HepG2 (cell line): Measurements from ENCODE around the gene SYT7. TPM values are rescaled to one million over a fixed set of nuclear protein-coding genes. Genes with fewer than 3 reads are reported as not detected.
A peak's percentile ranks its signal among the peaks of the same experiment; 100 is the strongest.

ENCODE experiments used
- ATAC-seq: fragments of 200-7000 bp; cut with Tn5 transposase; 3 replicates; pipeline ENCODE4 v1.9.1; 2020; ENCODE audit warnings: mild to moderate bottlenecking, moderate library complexity
- BruUV-seq: library from RNA; stranded (reverse); fragments of 400-500 nt; replicated peaks from 2 replicates; lab custom pipeline; 2021; lab: Mats Ljungman, UMichigan
- CTCF ChIA-PET: fragments of 300-600 bp; formaldehyde crosslinking; extraction: SDS; loops from one replicate; lab custom pipeline; 2021; ENCODE audit warnings: low total read pairs, inconsistent platforms, low intra/inter-chr PET ratio; lab: Yijun Ruan, JAX
- POLR2A ChIA-PET: fragments of 350-600 bp; sonication (Branson Sonifier 250); formaldehyde crosslinking; loops from one replicate; lab custom pipeline; 2020; ENCODE audit warnings: antibody characterized with exemption, inconsistent platforms; lab: Yijun Ruan, JAX
- DNase-seq: peaks from one replicate; pipeline ENCODE4 v3.0.0-alpha.2; 2015; ENCODE audit warnings: low spot score
- FAIRE-seq: peaks from 3 replicates; lab custom pipeline; 2011; peaks lifted over from hg19 to GRCh38; lab: Jason Lieb, UNC
- H2AFZ ChIP-seq: one replicate; pipeline ENCODE4 v1.6.1; 2011; ENCODE audit warnings: low read length, inconsistent platforms
- H3K27ac ChIP-seq: fragments of 300-600 bp; 3 replicates; pipeline ENCODE4 v1.8.0; 2011; ENCODE audit warnings: mixed run types, mild to moderate bottlenecking, mixed read lengths, low read length, inconsistent platforms; ENCODE audit not compliant: insufficient read depth; ENCODE audit errors: extremely low read length
- H3K27me3 ChIP-seq, 2 experiments: fragments of 200-600 bp in 1 of 2; 2 replicates in 1 of 2; 3 replicates in 1 of 2; pipeline versions ENCODE4 v1.6.0 to v1.8.0; 2011; ENCODE audit warnings: low read length in 2 of 2, mild to moderate bottlenecking in 2 of 2, moderate library complexity in 2 of 2, inconsistent platforms in 1 of 2; ENCODE audit not compliant: insufficient read depth in 2 of 2, control insufficient read depth in 1 of 2
- H3K36me3 ChIP-seq, 2 experiments: fragments of 200-600 bp in 1 of 2; replicated peaks in 1 of 2; 2 replicates in 1 of 2; 3 replicates in 1 of 2; pipeline versions ENCODE4 v1.5.1 to v1.8.0; 2011; ENCODE audit warnings: low read length in 2 of 2, inconsistent platforms in 1 of 2; ENCODE audit not compliant: insufficient read depth in 2 of 2, control insufficient read depth in 1 of 2
- H3K4me1 ChIP-seq: 2 replicates; pipeline ENCODE4 v1.5.1; 2012; ENCODE audit warnings: low read length, inconsistent platforms; ENCODE audit not compliant: insufficient read depth
- H3K4me2 ChIP-seq: 2 replicates; pipeline ENCODE4 v1.6.0; 2011; ENCODE audit warnings: low read depth, low read length, inconsistent platforms
- H3K4me3 ChIP-seq, 3 experiments: fragments of 200-600 bp in 1 of 3; sonication (generic), shearing (Covaris generic) in 1 of 3; replicated peaks in 1 of 3; 2 replicates each; pipeline ENCODE4 v1.5.1; 2011 to 2016; ENCODE audit warnings: low read length in 3 of 3, inconsistent platforms in 2 of 3, low read depth in 2 of 3, mild to moderate bottlenecking in 2 of 3, control low read depth in 1 of 3, mixed read lengths in 1 of 3; ENCODE audit not compliant: insufficient read depth in 1 of 3
- H3K79me2 ChIP-seq: one replicate; pipeline ENCODE4 v1.6.1; 2011; ENCODE audit warnings: low read length, inconsistent platforms; ENCODE audit not compliant: insufficient read depth
- H3K9ac ChIP-seq: 2 replicates; pipeline ENCODE4 v1.6.0; 2011; ENCODE audit warnings: mild to moderate bottlenecking, low read depth, low read length, inconsistent platforms; ENCODE audit not compliant: insufficient read depth
- H3K9me3 ChIP-seq: 2 replicates; pipeline ENCODE4 v1.5.1; 2012; ENCODE audit warnings: mild to moderate bottlenecking, low read length
- H4K20me1 ChIP-seq: 2 replicates; pipeline ENCODE4 v1.6.0; 2011; ENCODE audit warnings: inconsistent platforms, mild to moderate bottlenecking, low read length, moderate library complexity; ENCODE audit not compliant: insufficient read depth
- SAP130 ChIP-seq: IDR thresholded peaks from 2 replicates; pipeline ENCODE4 v1.6.1; 2016; ENCODE audit warnings: low read depth
- ZNF263 ChIP-seq: sonication (generic); formaldehyde crosslinking; IDR thresholded peaks from 2 replicates; pipeline ENCODE4 v1.4.0; 2020; ENCODE audit warnings: missing genetic modification reagents
- ZNF281 ChIP-seq: sonication (generic); formaldehyde crosslinking; IDR thresholded peaks from 2 replicates; pipeline ENCODE4 v1.4.0; 2020; ENCODE audit warnings: missing genetic modification reagents, borderline replicate concordance
- ZNF737 ChIP-seq: sonication (generic); formaldehyde crosslinking; IDR thresholded peaks from 2 replicates; pipeline ENCODE4 v1.5.0; 2020; ENCODE audit warnings: missing genetic modification reagents, mild to moderate bottlenecking, borderline replicate concordance
- WGBS: methylation state at CpG from one replicate; pipeline ENCODE4 v1.1.6; 2017; ENCODE audit warnings: low lambda C conversion rate; 5-methylcytosine and 5-hydroxymethylcytosine counted together
- in situ Hi-C: cut with HindIII; loops from 2 replicates; pipeline ENCODE4 v1.10.0; 2017; ENCODE audit warnings: low pct_unique_long_range_greater_than_20kb; ENCODE audit not compliant: extremely low pct_ligation_motif_present
- intact Hi-C: fragments of 100-400 bp; cut with micrococcal nuclease; formaldehyde crosslinking; loops from one replicate; pipeline ENCODE4 v1.10.0; 2022; ENCODE audit not compliant: unreplicated experiment
- polyA plus RNA-seq, 8 experiments: library from polyadenylated mRNA; depleted of rRNA in 3 of 8; stranded (reverse) in 7 of 8; unstranded in 1 of 8; fragments of >200 nt; fragmentation: Illumina TruSeq in 4 of 8; extraction: Trizol in 4 of 8; gene quantifications; 2 replicates each; pipeline versions ENCODE4 v1.2.1 to v1.2.3, GENCODE V29; 2011 to 2016; ENCODE audit warnings: low read depth in 4 of 8, missing spikeins in 1 of 8, mixed read lengths in 1 of 8; ENCODE audit not compliant: insufficient read depth in 1 of 8
- total RNA-seq, 5 experiments: library from RNA; depleted of rRNA; stranded (reverse); fragments of >200 nt; fragmentation: Illumina TruSeq; extraction: Trizol; gene quantifications; 2 replicates each; pipeline ENCODE4 v1.2.3, GENCODE V29; 2016; ENCODE audit warnings: low read depth in 1 of 5
- TF ChIP-seq, protein P1 (sequence below), 2 experiments: sonication (generic) in 1 of 2; formaldehyde crosslinking in 1 of 2; IDR thresholded peaks; 2 replicates each; pipeline versions ENCODE4 v1.6.1 to v1.9.0; 2014 to 2022; ENCODE audit warnings: antibody characterized with exemption in 1 of 2, borderline replicate concordance in 1 of 2, inconsistent platforms in 1 of 2, low read depth in 1 of 2, missing genetic modification reagents in 1 of 2

SYT7 gene
- total and polyA plus RNA-seq, 2 of the 13 experiments (the other 11 are each of a cell fraction or from before 2014, with no cell fraction given), result 1.4 to 4.4 TPM

- no TSS peak for BruUV-seq
- no peak for DNase-seq
- Histone ChIP-seq H3K4me2 (no peak overlapping the region), H3K4me1 (peaks cover 38% of the 10 kb centered on the region), H3K79me2 (no peaks in the 10 kb centered on the region), H4K20me1 (no peaks in the 10 kb centered on the region), H3K27me3 (0 out of 5 replicates have a peak, but pooled peaks cover 0 to 3% of the 10 kb centered on the region in 2 experiments), H3K9me3 (no peaks in the 10 kb centered on the region), H3K9ac (no peak overlapping the region)
- in situ Hi-C loops, result no loop called here
- WGBS, result 73% methylated on average over 19 of the region's 20 CpGs
- no peak for ATAC-seq
- POLR2A ChIA-PET, result no interaction called here
- CTCF ChIA-PET, result no interaction called here
- no peak for FAIRE-seq
- TF ChIP-seq SAP130 (CRISPR knock-in tag) (no peak), ZNF263 (peak; percentile 55; the same call in 1 of the 2 replicates), ZNF737 (CRISPR knock-in tag) (no peak), ZNF281 (peak; percentile 42; the same call in 1 of the 2 replicates)
- TF ChIP-seq, protein P1, sequence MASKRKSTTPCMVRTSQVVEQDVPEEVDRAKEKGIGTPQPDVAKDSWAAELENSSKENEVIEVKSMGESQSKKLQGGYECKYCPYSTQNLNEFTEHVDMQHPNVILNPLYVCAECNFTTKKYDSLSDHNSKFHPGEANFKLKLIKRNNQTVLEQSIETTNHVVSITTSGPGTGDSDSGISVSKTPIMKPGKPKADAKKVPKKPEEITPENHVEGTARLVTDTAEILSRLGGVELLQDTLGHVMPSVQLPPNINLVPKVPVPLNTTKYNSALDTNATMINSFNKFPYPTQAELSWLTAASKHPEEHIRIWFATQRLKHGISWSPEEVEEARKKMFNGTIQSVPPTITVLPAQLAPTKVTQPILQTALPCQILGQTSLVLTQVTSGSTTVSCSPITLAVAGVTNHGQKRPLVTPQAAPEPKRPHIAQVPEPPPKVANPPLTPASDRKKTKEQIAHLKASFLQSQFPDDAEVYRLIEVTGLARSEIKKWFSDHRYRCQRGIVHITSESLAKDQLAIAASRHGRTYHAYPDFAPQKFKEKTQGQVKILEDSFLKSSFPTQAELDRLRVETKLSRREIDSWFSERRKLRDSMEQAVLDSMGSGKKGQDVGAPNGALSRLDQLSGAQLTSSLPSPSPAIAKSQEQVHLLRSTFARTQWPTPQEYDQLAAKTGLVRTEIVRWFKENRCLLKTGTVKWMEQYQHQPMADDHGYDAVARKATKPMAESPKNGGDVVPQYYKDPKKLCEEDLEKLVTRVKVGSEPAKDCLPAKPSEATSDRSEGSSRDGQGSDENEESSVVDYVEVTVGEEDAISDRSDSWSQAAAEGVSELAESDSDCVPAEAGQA (IDR thresholded peaks at IDR 0.05; ENCODE audit: low read depth), result no peak
- TF ChIP-seq, protein P1 (CRISPR knock-in tag; IDR thresholded peaks at IDR 0.05; ENCODE audit: borderline replicate concordance), result no peak
- TF ChIP-seq, all 625 proteins: peak for 2
- intact Hi-C loops, result no loop called here
- no peak overlapping the region for H3K4me3 ChIP-seq
- no peak overlapping the region for H2AFZ ChIP-seq
- H3K27ac ChIP-seq, result no peak overlapping the region
- no peaks in the 10 kb centered on the region for H3K36me3 ChIP-seq
Measured at GRCh38 chr11:61526956-61527731, 53.7 kb downstream of the SYT7 start.
